ENCODE data around the gene NAGA. TPM values are rescaled to one million over a fixed set of nuclear protein-coding genes. Genes with fewer than 3 reads are reported as not detected.

NAGA gene
- total and polyA plus RNA-seq, 2 of the 4 experiments (the other 2 are of a cell fraction), result 34.3 to 44.8 TPM

DNA sequence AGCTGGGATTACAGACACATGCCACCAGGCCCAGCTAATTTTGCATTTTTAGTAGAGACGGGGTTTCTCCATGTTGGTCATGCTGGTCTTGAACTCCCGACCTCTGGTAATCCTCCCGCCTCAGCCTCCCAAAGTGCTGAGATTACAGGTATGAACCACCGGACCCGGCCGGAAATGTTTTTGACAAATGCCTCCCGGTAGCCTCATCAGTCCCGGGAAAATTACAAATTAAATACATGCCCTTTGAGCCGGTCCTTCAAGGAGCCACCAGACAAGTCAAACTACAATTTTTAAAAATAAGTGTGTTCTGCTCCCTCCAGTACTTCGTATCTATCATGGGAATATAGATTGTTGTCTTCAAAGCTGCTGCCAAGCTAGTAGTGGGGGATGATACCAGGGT lies 54.5 kb downstream of the NAGA start:
- intact Hi-C loops (cut with micrococcal nuclease), result no loop called here
- no peaks in the 10 kb centered on the region for H3K79me1 ChIP-seq (ENCODE audit: low read depth in 1 of 2, low read length in 2 of 2)
- H4K5ac ChIP-seq (ENCODE audit: low read depth, low read length), result no peak overlapping the region
- 57% methylated on average over 1 of the region's 10 CpGs; no CpG with 5 or more reads in 1 of the 2 experiments for WGBS, 2 experiments (ENCODE audit: extremely low coverage in 2 of 2, insufficient read length in 1 of 2)
- no peaks in the 10 kb centered on the region for H3K4me1 ChIP-seq (ENCODE audit: control insufficient read depth, insufficient read depth, low read length)
- no peaks in the 10 kb centered on the region for H3K9me1 ChIP-seq (ENCODE audit: insufficient read depth, low read length)
- TF ChIP-seq RAD21 (IDR thresholded peaks at IDR 0.05; ENCODE audit: low read length) (no peak), NFE2L2 (IDR thresholded peaks at IDR 0.05; ENCODE audit: low read depth, low read length) (no peak), CHD1 (IDR thresholded peaks at IDR 0.05; ENCODE audit: low read depth, low read length) (no peak), FOS (IDR thresholded peaks at IDR 0.05; ENCODE audit: low read depth, low read length) (no peak)
- TF ChIP-seq, protein P1, sequence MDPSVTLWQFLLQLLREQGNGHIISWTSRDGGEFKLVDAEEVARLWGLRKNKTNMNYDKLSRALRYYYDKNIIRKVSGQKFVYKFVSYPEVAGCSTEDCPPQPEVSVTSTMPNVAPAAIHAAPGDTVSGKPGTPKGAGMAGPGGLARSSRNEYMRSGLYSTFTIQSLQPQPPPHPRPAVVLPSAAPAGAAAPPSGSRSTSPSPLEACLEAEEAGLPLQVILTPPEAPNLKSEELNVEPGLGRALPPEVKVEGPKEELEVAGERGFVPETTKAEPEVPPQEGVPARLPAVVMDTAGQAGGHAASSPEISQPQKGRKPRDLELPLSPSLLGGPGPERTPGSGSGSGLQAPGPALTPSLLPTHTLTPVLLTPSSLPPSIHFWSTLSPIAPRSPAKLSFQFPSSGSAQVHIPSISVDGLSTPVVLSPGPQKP (IDR thresholded peaks at IDR 0.05; ENCODE audit: borderline replicate concordance, low read depth, low read length), result no peak
- dilution Hi-C loops (cut with HindIII; ENCODE audit: low sequenced_read_pairs, unreplicated experiment), result no loop called here
- no peak overlapping the region for H3K14ac ChIP-seq (replicated peaks; ENCODE audit: low read depth, low read length)
- H3K27ac ChIP-seq (ENCODE audit: insufficient read depth, low read length), result no peak overlapping the region
- H2AFZ ChIP-seq (replicated peaks; ENCODE audit: low read length, poor library complexity), result no peak overlapping the region
- H3K18ac ChIP-seq (ENCODE audit: low read depth, low read length), result no peak overlapping the region
- H3K4me2 ChIP-seq (ENCODE audit: low read depth, low read length), result no peak overlapping the region
- H3K27me3 ChIP-seq (ENCODE audit: control insufficient read depth, insufficient read depth, low read length), result peaks cover 17% of the 10 kb centered on the region
- H3K9ac ChIP-seq (ENCODE audit: low read depth, low read length), result no peak overlapping the region
- no peak overlapping the region for H4K8ac ChIP-seq (ENCODE audit: low read depth in 2 of 2, low read length in 2 of 2)
- no peak overlapping the region for H2AK5ac ChIP-seq (ENCODE audit: low read depth, low read length)
- no peak overlapping the region for H2BK15ac ChIP-seq (ENCODE audit: low read depth, low read length)
- DNase-seq, result no peak
- H2BK5ac ChIP-seq (ENCODE audit: low read depth, low read length, poor library complexity, severe bottlenecking), result no peak overlapping the region
- no peak for ATAC-seq (ENCODE audit: low read depth)
- H3K4ac ChIP-seq (ENCODE audit: low read depth, low read length), result no peak overlapping the region
- in situ Hi-C loops (cut with MboI; ENCODE audit: low sequenced_read_pairs), result no loop called here
- ChIA-PET CTCF (no interaction called here), POLR2A (ENCODE audit: unreplicated experiment) (no interaction called here)
- no peaks in the 10 kb centered on the region for H3K9me3 ChIP-seq (ENCODE audit: control insufficient read depth, insufficient read depth, low read length)
- H4K20me1 ChIP-seq (ENCODE audit: insufficient read depth, low read length), result no peaks in the 10 kb centered on the region
- no peak overlapping the region for H2BK120ac ChIP-seq (ENCODE audit: low read depth, low read length)
- H3K36me3 ChIP-seq (ENCODE audit: control insufficient read depth, insufficient read depth, low read length), result no peaks in the 10 kb centered on the region
- BruUV-seq (replicated peaks), result no TSS peak
- H4K91ac ChIP-seq (ENCODE audit: insufficient read depth, low read depth, low read length), result no peak overlapping the region
- no peak overlapping the region for H3K4me3 ChIP-seq (ENCODE audit: insufficient read depth, low read depth, low read length)
- H3K23ac ChIP-seq (ENCODE audit: low read depth, low read length), result no peak overlapping the region
- H2AK9ac ChIP-seq (replicated peaks; ENCODE audit: low read depth, low read length, poor library complexity), result no peak overlapping the region
- no peak overlapping the region for H3K56ac ChIP-seq (ENCODE audit: extremely low read depth, insufficient read depth, low read length)
- H2BK20ac ChIP-seq (ENCODE audit: low read depth, low read length), result no peak overlapping the region
